H1 (cell line): ENCODE data around the gene HPRT1. TPM values are rescaled to one million over a fixed set of nuclear protein-coding genes. Genes with fewer than 3 reads are reported as not detected.

Source experiments
- CTCF ChIA-PET: fragments of 300-600 bp; sonication (Branson Sonifier 250); formaldehyde crosslinking; loops from one replicate; lab custom pipeline; 2021; ENCODE audit not compliant: partially characterized antibody; lab: Charles Lee
- POLR2A ChIA-PET: fragments of 300-600 bp; sonication (Branson Sonifier 250); formaldehyde crosslinking; loops from one replicate; lab custom pipeline; 2021; ENCODE audit warnings: inconsistent platforms; ENCODE audit not compliant: partially characterized antibody; lab: Charles Lee
- DNase-seq, 2 experiments: peaks; one replicate each; pipeline versions ENCODE4 v3.0.0 to v3.0.0-alpha.2; 2010 to 2022; ENCODE audit warnings: low spot score in 2 of 2, low read depth in 1 of 2, mixed read lengths in 1 of 2
- FAIRE-seq: peaks from 2 replicates; lab custom pipeline; 2011; peaks lifted over from hg19 to GRCh38; lab: Jason Lieb, UNC
- H2AFZ ChIP-seq: 2 replicates; pipeline ENCODE4 v1.8.1; 2012; ENCODE audit warnings: low read length, inconsistent platforms
- H2AK5ac ChIP-seq: 2 replicates; pipeline ENCODE4 v1.6.1; 2013; ENCODE audit warnings: low read depth, low read length
- H2BK120ac ChIP-seq: replicated peaks from 2 replicates; pipeline ENCODE3; 2013; ENCODE audit warnings: low read depth, low read length, inconsistent platforms
- H2BK12ac ChIP-seq: 2 replicates; pipeline ENCODE4 v1.6.1; 2013; ENCODE audit warnings: low read depth, low read length
- H2BK15ac ChIP-seq: 2 replicates; pipeline ENCODE4 v1.6.1; 2013; ENCODE audit warnings: low read length
- H2BK20ac ChIP-seq: 2 replicates; pipeline ENCODE4 v1.6.1; 2013; ENCODE audit warnings: low read length
- H2BK5ac ChIP-seq: 2 replicates; pipeline ENCODE4 v1.6.1; 2013; ENCODE audit warnings: low read depth, low read length
- H3K14ac ChIP-seq: 2 replicates; pipeline ENCODE4 v1.6.1; 2013; ENCODE audit warnings: inconsistent platforms; ENCODE audit not compliant: insufficient read length
- H3K18ac ChIP-seq: 2 replicates; pipeline ENCODE4 v1.6.1; 2013; ENCODE audit warnings: low read length; ENCODE audit errors: extremely low read depth
- H3K23ac ChIP-seq: 2 replicates; pipeline ENCODE4 v1.6.1; 2013; ENCODE audit warnings: inconsistent platforms; ENCODE audit not compliant: insufficient read length
- H3K23me2 ChIP-seq: 2 replicates; pipeline ENCODE4 v1.6.1; 2013; ENCODE audit warnings: low read depth, low read length
- H3K27ac ChIP-seq: 2 replicates; pipeline ENCODE4 v1.6.1; 2011; ENCODE audit warnings: low read depth, low read length, inconsistent platforms
- H3K27me3 ChIP-seq, 4 experiments: replicated peaks in 1 of 4; 1 replicate in 1 of 4; 2 replicates in 3 of 4; pipeline versions ENCODE4 v1.6.1 to v1.8.1; 2011 to 2013; ENCODE audit warnings: low read length in 3 of 4, mild to moderate bottlenecking in 3 of 4, inconsistent platforms in 2 of 4, mixed read lengths in 2 of 4, moderate library complexity in 1 of 4; ENCODE audit not compliant: control insufficient read depth in 3 of 4, insufficient read depth in 3 of 4; ENCODE audit errors: extremely low read depth in 1 of 4
- H3K36me3 ChIP-seq, 4 experiments: 2 replicates each; pipeline versions ENCODE4 v1.6.1 to v1.8.1; 2011 to 2013; ENCODE audit warnings: mild to moderate bottlenecking in 4 of 4, low read length in 3 of 4, moderate library complexity in 2 of 4, control low read depth in 1 of 4, inconsistent platforms in 1 of 4; ENCODE audit not compliant: insufficient read depth in 4 of 4, control insufficient read depth in 2 of 4
- H3K4ac ChIP-seq: replicated peaks from 2 replicates; pipeline ENCODE3; 2013; ENCODE audit warnings: low read length, low read depth, mixed read lengths, inconsistent platforms; ENCODE audit not compliant: insufficient read length
- H3K4me1 ChIP-seq, 4 experiments: replicated peaks in 1 of 4; 1 replicate in 1 of 4; 2 replicates in 3 of 4; pipeline versions ENCODE4 v1.6.1 to v1.8.1; 2011 to 2013; ENCODE audit warnings: low read length in 3 of 4, inconsistent platforms in 2 of 4, mixed read lengths in 1 of 4; ENCODE audit not compliant: insufficient read depth in 4 of 4, control insufficient read depth in 3 of 4
- H3K4me2 ChIP-seq, 2 experiments: 2 replicates each; pipeline versions ENCODE4 v1.6.1 to v1.8.1; 2011 to 2013; ENCODE audit warnings: low read depth in 2 of 2, low read length in 2 of 2, control low read depth in 1 of 2, inconsistent platforms in 1 of 2, mild to moderate bottlenecking in 1 of 2; ENCODE audit not compliant: insufficient read depth in 1 of 2
- H3K4me3 ChIP-seq, 4 experiments: fragments of 200-600, 300-600 bp in 1 of 4; sonication (generic), shearing (Covaris generic), sonication (Bioruptor Twin) in 1 of 4; 2 replicates each; pipeline versions ENCODE4 v1.5.1 to v1.8.1; 2011 to 2016; ENCODE audit warnings: low read length in 4 of 4, low read depth in 3 of 4, control low read depth in 2 of 4, inconsistent platforms in 2 of 4, mild to moderate bottlenecking in 2 of 4, mixed read lengths in 1 of 4, moderate library complexity in 1 of 4; ENCODE audit not compliant: insufficient read depth in 2 of 4; ENCODE audit errors: extremely low read depth in 1 of 4
- H3K56ac ChIP-seq: replicated peaks from 2 replicates; pipeline ENCODE3; 2013; ENCODE audit warnings: low read depth, mild to moderate bottlenecking, mixed read lengths, low read length, inconsistent platforms; ENCODE audit not compliant: insufficient read length
- H3K79me1 ChIP-seq: 2 replicates; pipeline ENCODE4 v1.6.1; 2013; ENCODE audit warnings: low read depth, low read length, control low read depth
- H3K79me2 ChIP-seq, 2 experiments: 2 replicates each; pipeline versions ENCODE4 v1.6.1 to v1.8.1; 2012 to 2013; ENCODE audit warnings: low read length in 2 of 2, mild to moderate bottlenecking in 2 of 2, inconsistent platforms in 1 of 2; ENCODE audit not compliant: insufficient read depth in 2 of 2, control insufficient read depth in 1 of 2
- H3K9ac ChIP-seq, 4 experiments: replicated peaks in 1 of 4; 1 replicate in 1 of 4; 2 replicates in 3 of 4; pipeline versions ENCODE4 v1.6.1 to v1.8.1; 2011 to 2013; ENCODE audit warnings: low read depth in 3 of 4, low read length in 3 of 4, control low read depth in 2 of 4, mild to moderate bottlenecking in 2 of 4, moderate library complexity in 2 of 4, inconsistent platforms in 1 of 4; ENCODE audit errors: extremely low read depth in 1 of 4
- H3K9me3 ChIP-seq, 2 experiments: 2 replicates each; pipeline versions ENCODE4 v1.6.1 to v1.8.1; 2012 to 2013; ENCODE audit warnings: mild to moderate bottlenecking in 2 of 2, moderate library complexity in 2 of 2, control low read depth in 1 of 2, inconsistent platforms in 1 of 2, low read depth in 1 of 2, low read length in 1 of 2, mixed read lengths in 1 of 2; ENCODE audit not compliant: insufficient read depth in 2 of 2
- H4K20me1 ChIP-seq, 2 experiments: replicated peaks in 1 of 2; 2 replicates each; pipeline versions ENCODE3 to v1.8.1; 2011 to 2013; ENCODE audit warnings: inconsistent platforms in 2 of 2, low read length in 2 of 2, mild to moderate bottlenecking in 1 of 2; ENCODE audit not compliant: insufficient read depth in 2 of 2, control insufficient read depth in 1 of 2
- H4K5ac ChIP-seq: 2 replicates; pipeline ENCODE4 v1.6.1; 2013; ENCODE audit warnings: low read length, low read depth, mixed read lengths, inconsistent platforms; ENCODE audit not compliant: insufficient read length
- H4K8ac ChIP-seq: 2 replicates; pipeline ENCODE4 v1.8.0; 2013; ENCODE audit warnings: mild to moderate bottlenecking, moderate library complexity, low read length, inconsistent platforms; ENCODE audit not compliant: insufficient read depth; ENCODE audit errors: extremely low read depth
- H4K91ac ChIP-seq: replicated peaks from 2 replicates; pipeline ENCODE3; 2013; ENCODE audit warnings: low read length, mixed read lengths, inconsistent platforms; ENCODE audit not compliant: insufficient read length
- BACH1 ChIP-seq: IDR thresholded peaks from 2 replicates; pipeline ENCODE4 v1.6.1; 2012; ENCODE audit warnings: low read length, improper control_type of control experiment
- FOSL1 ChIP-seq: IDR thresholded peaks from 2 replicates; pipeline ENCODE4 v1.6.1; 2011; ENCODE audit warnings: mild to moderate bottlenecking, low read depth, low read length, moderate library complexity; ENCODE audit not compliant: insufficient read depth
- SAP30 ChIP-seq: fragments of 300-600 bp; sonication (generic); IDR thresholded peaks from 2 replicates; pipeline ENCODE4 v1.7.1; 2012; ENCODE audit warnings: low read length, moderate library complexity, mild to moderate bottlenecking, inconsistent platforms; ENCODE audit not compliant: insufficient read depth, insufficient replicate concordance
- WGBS, 2 experiments: shearing (Covaris generic) in 1 of 2; methylation state at CpG; one replicate each; pipeline versions ENCODE4 v1.1.6 to v1.1.7; 2013 to 2015; ENCODE audit warnings: low lambda C conversion rate in 2 of 2, mixed read lengths in 2 of 2, inconsistent platforms in 1 of 2, low coverage in 1 of 2, missing lambda C conversion rate in 1 of 2; ENCODE audit not compliant: insufficient replicate concordance in 2 of 2, insufficient coverage in 1 of 2, insufficient read length in 1 of 2; ENCODE audit errors: extremely low coverage in 1 of 2, missing lambda C conversion rate in 1 of 2; 5-methylcytosine and 5-hydroxymethylcytosine counted together
- polyA plus RNA-seq, 7 experiments: library from polyadenylated mRNA; depleted of rRNA in 3 of 7; stranded (reverse) in 5 of 7; unstranded in 2 of 7; fragments of >200 nt in 5 of 7; fragments of 200-250 nt in 2 of 7; gene quantifications; 1 replicate in 5 of 7; 2 replicates in 1 of 7; 4 replicates in 1 of 7; pipeline versions ENCODE4 v1.2.1 to v1.2.3, GENCODE V29; 2011 to 2013; ENCODE audit warnings: missing spikeins in 2 of 7, mixed read lengths in 2 of 7
- total RNA-seq: library from RNA; stranded (reverse); fragmentation: NEBNext Ultra II Directional; extraction: Animal tissue kit (Norgen Biotek cat#: 25700); gene quantifications from 2 replicates; pipeline ENCODE4 v1.2.1, GENCODE V29; 2021

The HPRT1 gene
- total and polyA plus RNA-seq, 2 of the 8 experiments (the other 6 are each of a cell fraction or from before 2014, with no cell fraction given), result 16.9 to 49.5 TPM

DNA sequence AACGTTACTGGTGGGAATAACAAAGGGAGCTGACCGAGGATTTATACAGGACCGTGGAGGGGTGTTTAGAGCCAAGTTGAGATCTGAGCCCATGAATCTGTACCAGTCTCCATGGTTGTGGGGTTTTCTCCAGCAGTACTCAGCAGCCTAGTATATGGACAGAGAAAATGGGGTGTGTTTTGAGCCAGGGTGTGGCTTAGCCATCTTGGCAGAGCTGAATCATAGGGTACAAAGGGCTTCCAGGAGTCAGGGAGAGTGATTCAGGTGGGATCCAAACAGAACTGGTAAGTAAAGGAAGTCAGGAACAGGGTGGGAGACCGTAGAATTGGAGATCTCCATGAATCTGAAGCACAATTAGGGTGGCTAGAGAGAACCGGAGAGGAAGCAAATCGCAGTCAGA is 7.4 kb upstream of the HPRT1 start:
- H2BK120ac ChIP-seq, result no peak overlapping the region
- H3K4me1 ChIP-seq, result no peaks in the 10 kb centered on the region
- no peak overlapping the region for H3K4ac ChIP-seq
- H4K5ac ChIP-seq, result no peak overlapping the region
- H3K79me2 ChIP-seq, result no peaks in the 10 kb centered on the region
- H4K8ac ChIP-seq, result no peak overlapping the region
- H2BK5ac ChIP-seq, result no peak overlapping the region
- no peak overlapping the region for H3K4me2 ChIP-seq
- H3K36me3 ChIP-seq, result no peaks in the 10 kb centered on the region
- no peak overlapping the region for H2AFZ ChIP-seq
- H2BK15ac ChIP-seq, result no peak overlapping the region
- TF ChIP-seq BACH1 (no peak), SAP30 (no peak), FOSL1 (no peak)
- H4K20me1 ChIP-seq, result no peaks in the 10 kb centered on the region
- H3K56ac ChIP-seq, result no peak overlapping the region
- no peak overlapping the region for H2BK20ac ChIP-seq
- FAIRE-seq (no peak), DNase-seq (no peak)
- no peaks in the 10 kb centered on the region for H3K9me3 ChIP-seq
- H3K79me1 ChIP-seq, result no peaks in the 10 kb centered on the region
- no peak overlapping the region for H4K91ac ChIP-seq
- no peaks in the 10 kb centered on the region for H3K23me2 ChIP-seq
- ChIA-PET POLR2A (no interaction called here), CTCF (no interaction called here)
- H3K27me3 ChIP-seq, result no peaks in the 10 kb centered on the region
- H2BK12ac ChIP-seq, result no peak overlapping the region
- no peak overlapping the region for H3K9ac ChIP-seq
- H3K14ac ChIP-seq, result no peak overlapping the region
- no peak overlapping the region for H3K18ac ChIP-seq
- no peak overlapping the region for H3K23ac ChIP-seq
- no peak overlapping the region for H3K27ac ChIP-seq
- 86% methylated on average over 6 of the region's 6 CpGs; no CpG with 5 or more reads in 1 of the 2 experiments for WGBS, 2 experiments
- H3K4me3 ChIP-seq, result no peak overlapping the region
- H2AK5ac ChIP-seq, result no peak overlapping the region
